Ovary (tissue), 3 donors: ENCODE measurements around the gene TOMM20.

Experiments
- CTCF ChIP-seq, 3 donors: fragments of 450-650 bp in 2 of 3; fragments of 200-600 bp in 1 of 3; IDR thresholded peaks; one replicate each; pipeline versions ENCODE4 v1.5.1 to v1.8.0; 2016 to 2022; ENCODE audit warnings: antibody characterized with exemption in 3 of 3, mild to moderate bottlenecking in 1 of 3
- EP300 ChIP-seq: sonication (generic); formaldehyde crosslinking; IDR thresholded peaks from one replicate; pipeline ENCODE4 v1.6.1; 2017; ENCODE audit warnings: antibody characterized with exemption
- POLR2A ChIP-seq: fragments of 450-650 bp; IDR thresholded peaks from one replicate; pipeline ENCODE4 v1.6.1; 2017; ENCODE audit warnings: antibody characterized with exemption, mild to moderate bottlenecking, moderate library complexity
- donor health status: DM: no; HTN: no; CAD: no.

GRCh38 chr1:235093696-235094592 lies 34.7 kb downstream of the TOMM20 start:
- TF ChIP-seq CTCF (IDR thresholded peaks at IDR 0.05) (peak; percentile 72 to 80 (median 72)), POLR2A (no peak), EP300 (no peak)
